Measurements from ENCODE around the gene EXOC3. TPM values are rescaled to one million over a fixed set of nuclear protein-coding genes. Genes with fewer than 3 reads are reported as not detected.

The EXOC3 gene
- total and polyA plus RNA-seq, 2 of the 8 experiments (the other 6 are each of a cell fraction or from before 2014, with no cell fraction given) = 14.4 to 30.0 TPM

DNA sequence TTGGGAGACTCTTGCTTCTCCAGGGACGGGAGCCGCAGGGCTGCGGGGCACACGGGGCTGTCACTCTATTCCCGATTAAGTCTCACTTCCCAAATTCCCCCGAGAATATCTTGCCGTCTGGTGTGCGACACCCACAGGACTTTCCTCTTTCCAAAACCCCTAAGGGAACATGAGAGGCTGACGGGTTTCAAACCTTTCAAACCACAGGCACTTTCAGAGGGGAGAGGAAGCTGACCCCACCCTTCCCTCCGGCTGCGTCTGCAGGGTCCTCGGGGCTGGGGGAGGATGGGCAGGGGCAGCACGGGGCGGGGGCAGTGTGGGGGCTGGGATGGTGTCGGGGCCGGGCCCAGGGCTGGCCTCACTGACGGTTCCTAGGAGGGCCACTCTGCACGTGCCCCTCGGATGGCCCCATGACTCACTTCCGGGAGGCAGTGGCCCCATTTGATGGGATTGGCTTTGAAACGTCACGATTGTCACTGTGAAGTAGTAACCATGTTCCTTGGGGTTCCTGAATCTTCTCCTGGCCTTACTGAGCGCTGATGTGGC lies 43.0 kb downstream of the EXOC3 start:
- Histone ChIP-seq H3K23ac (ENCODE audit: insufficient read length) (no peak overlapping the region), H2BK20ac (ENCODE audit: low read length) (no peak overlapping the region), H2AFZ (ENCODE audit: low read length) (no peak overlapping the region), H4K20me1 (replicated peaks in 1 of 2; ENCODE audit: control insufficient read depth in 1 of 2, insufficient read depth in 2 of 2, low read length in 2 of 2) (no peaks in the 10 kb centered on the region), H3K27ac (ENCODE audit: low read depth, low read length) (no peak overlapping the region), H3K79me2 (ENCODE audit: control insufficient read depth in 1 of 2, insufficient read depth in 2 of 2, low read length in 2 of 2) (no peaks in the 10 kb centered on the region), H3K23me2 (ENCODE audit: low read depth, low read length) (no peaks in the 10 kb centered on the region), H3K4me3 (ENCODE audit: extremely low read depth in 1 of 4, insufficient read depth in 2 of 4, low read depth in 3 of 4, low read length in 4 of 4) (no peak overlapping the region), H3K36me3 (ENCODE audit: control insufficient read depth in 2 of 4, insufficient read depth in 4 of 4, low read length in 3 of 4) (no peaks in the 10 kb centered on the region), H3K4me1 (replicated peaks in 1 of 4; ENCODE audit: control insufficient read depth in 3 of 4, insufficient read depth in 4 of 4, low read length in 3 of 4) (no peaks in the 10 kb centered on the region; a peak in 1 of 7 replicates), H3K4ac (replicated peaks; ENCODE audit: insufficient read length, low read depth, low read length) (no peak overlapping the region), H3K18ac (ENCODE audit: extremely low read depth, low read length) (no peak overlapping the region), H3K27me3 (replicated peaks in 1 of 4; ENCODE audit: control insufficient read depth in 3 of 4, extremely low read depth in 1 of 4, insufficient read depth in 3 of 4, low read length in 3 of 4) (peaks cover 0 to 4% (median 0%) of the 10 kb centered on the region in 4 experiments; a peak in 2 of 7 replicates), H2BK15ac (ENCODE audit: low read length) (no peak overlapping the region), H4K8ac (ENCODE audit: extremely low read depth, insufficient read depth, low read length) (no peak overlapping the region), H2BK5ac (ENCODE audit: low read depth, low read length) (no peak overlapping the region), H3K56ac (replicated peaks; ENCODE audit: insufficient read length, low read depth, low read length) (no peak overlapping the region), H4K5ac (ENCODE audit: insufficient read length, low read depth, low read length) (no peak overlapping the region), H3K9me3 (ENCODE audit: insufficient read depth in 2 of 2, low read depth in 1 of 2, low read length in 1 of 2) (no peaks in the 10 kb centered on the region), H2BK120ac (replicated peaks; ENCODE audit: low read depth, low read length) (no peak overlapping the region), H2AK5ac (ENCODE audit: low read depth, low read length) (no peak overlapping the region), H2BK12ac (ENCODE audit: low read depth, low read length) (no peak overlapping the region), H4K91ac (replicated peaks; ENCODE audit: insufficient read length, low read length) (no peak overlapping the region), H3K14ac (ENCODE audit: insufficient read length) (no peak overlapping the region), H3K4me2 (ENCODE audit: insufficient read depth in 1 of 2, low read depth in 2 of 2, low read length in 2 of 2) (no peak overlapping the region), H3K9ac (replicated peaks in 1 of 4; ENCODE audit: extremely low read depth in 1 of 4, low read depth in 3 of 4, low read length in 3 of 4) (no peak overlapping the region), H3K79me1 (ENCODE audit: low read depth, low read length) (no peaks in the 10 kb centered on the region)
- DNase-seq (ENCODE audit: low read depth in 1 of 2, low spot score in 2 of 2) (no peak), FAIRE-seq (no peak)
- POLR2A ChIA-PET (ENCODE audit: partially characterized antibody) = no interaction called here
- TF ChIP-seq KDM4A (IDR thresholded peaks at IDR 0.05; ENCODE audit: low read depth, low read length, severe bottlenecking) (no peak), EGR1 (IDR thresholded peaks at IDR 0.05; ENCODE audit: borderline replicate concordance, low read depth, low read length) (no peak), CHD2 (IDR thresholded peaks at IDR 0.05; ENCODE audit: low read length) (no peak), SP2 (IDR thresholded peaks at IDR 0.05; ENCODE audit: low read length) (no peak), BRCA1 (IDR thresholded peaks at IDR 0.05; ENCODE audit: low read depth, low read length) (no peak)
- TF ChIP-seq, protein P1, sequence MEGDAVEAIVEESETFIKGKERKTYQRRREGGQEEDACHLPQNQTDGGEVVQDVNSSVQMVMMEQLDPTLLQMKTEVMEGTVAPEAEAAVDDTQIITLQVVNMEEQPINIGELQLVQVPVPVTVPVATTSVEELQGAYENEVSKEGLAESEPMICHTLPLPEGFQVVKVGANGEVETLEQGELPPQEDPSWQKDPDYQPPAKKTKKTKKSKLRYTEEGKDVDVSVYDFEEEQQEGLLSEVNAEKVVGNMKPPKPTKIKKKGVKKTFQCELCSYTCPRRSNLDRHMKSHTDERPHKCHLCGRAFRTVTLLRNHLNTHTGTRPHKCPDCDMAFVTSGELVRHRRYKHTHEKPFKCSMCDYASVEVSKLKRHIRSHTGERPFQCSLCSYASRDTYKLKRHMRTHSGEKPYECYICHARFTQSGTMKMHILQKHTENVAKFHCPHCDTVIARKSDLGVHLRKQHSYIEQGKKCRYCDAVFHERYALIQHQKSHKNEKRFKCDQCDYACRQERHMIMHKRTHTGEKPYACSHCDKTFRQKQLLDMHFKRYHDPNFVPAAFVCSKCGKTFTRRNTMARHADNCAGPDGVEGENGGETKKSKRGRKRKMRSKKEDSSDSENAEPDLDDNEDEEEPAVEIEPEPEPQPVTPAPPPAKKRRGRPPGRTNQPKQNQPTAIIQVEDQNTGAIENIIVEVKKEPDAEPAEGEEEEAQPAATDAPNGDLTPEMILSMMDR (IDR thresholded peaks at IDR 0.05; ENCODE audit: control extremely low read depth in 1 of 3, insufficient read depth in 1 of 3, low read depth in 1 of 3, low read length in 3 of 3) = no peak
- 93% methylated on average over 15 of the region's 23 CpGs; no CpG with 5 or more reads in 1 of the 2 experiments for WGBS, 2 experiments (ENCODE audit: extremely low coverage in 1 of 2, insufficient coverage in 1 of 2, insufficient read length in 1 of 2, insufficient replicate concordance in 2 of 2, low coverage in 1 of 2, low lambda C conversion rate in 2 of 2, missing lambda C conversion rate in 1 of 2)
- CTCF ChIA-PET (ENCODE audit: partially characterized antibody) = no interaction called here
